K562 (cell line): ENCODE measurements around the gene HDAC10. TPM values are rescaled to one million over a fixed set of nuclear protein-coding genes. Genes with fewer than 3 reads are reported as not detected.

Experiments
- ARID1B ChIP-seq: fragments of 450-650 bp; IDR thresholded peaks from 2 replicates; pipeline ENCODE4 v1.6.1; 2016; ENCODE audit warnings: antibody characterized with exemption, mild to moderate bottlenecking, inconsistent platforms
- BACH1 ChIP-seq: fragments of 200-800 bp; sonication (Bioruptor generic); IDR thresholded peaks from 2 replicates; pipeline ENCODE4 v1.6.1; 2016; ENCODE audit warnings: missing genetic modification characterization, missing compliant biosample characterization
- HDGF ChIP-seq: fragments of 450-650 bp; IDR thresholded peaks from 2 replicates; pipeline ENCODE4 v1.6.1; 2016
- ID3 ChIP-seq, 2 experiments: fragments of 250-450 bp in 1 of 2; fragments of 450-650 bp in 1 of 2; sonication (Bioruptor Pico) in 1 of 2; IDR thresholded peaks; 2 replicates each; pipeline versions ENCODE4 v1.6.1 to v1.8.0; 2016 to 2021; ENCODE audit warnings: mild to moderate bottlenecking in 2 of 2, moderate library complexity in 2 of 2, missing compliant biosample characterization in 1 of 2, missing genetic modification characterization in 1 of 2
- KDM1A ChIP-seq, 2 experiments: fragments of 450-650 bp; IDR thresholded peaks; 2 replicates each; pipeline ENCODE4 v1.6.1; 2016; ENCODE audit warnings: mild to moderate bottlenecking in 2 of 2
- MAZ ChIP-seq, 2 experiments: fragments of 450-650 bp in 1 of 2; sonication (generic) in 1 of 2; formaldehyde crosslinking; IDR thresholded peaks in 1 of 2; conservative IDR thresholded peaks in 1 of 2; 2 replicates each; pipeline versions ENCODE4 v1.4.0 to v1.5.0; 2020; ENCODE audit warnings: mild to moderate bottlenecking in 1 of 2, missing genetic modification reagents in 1 of 2
- MEF2D ChIP-seq: conservative IDR thresholded peaks from 2 replicates; pipeline ENCODE4 v1.6.1; 2016; ENCODE audit warnings: low read depth, missing genetic modification characterization, missing compliant biosample characterization
- MXI1 ChIP-seq: IDR thresholded peaks from 2 replicates; pipeline ENCODE4 v1.6.1; 2011; ENCODE audit warnings: low read depth, mild to moderate bottlenecking, improper control_type of control experiment, low read length
- NBN ChIP-seq: fragments of 450-650 bp; IDR thresholded peaks from 2 replicates; pipeline ENCODE4 v1.6.1; 2016; ENCODE audit warnings: low read depth, mild to moderate bottlenecking
- NFXL1 ChIP-seq: fragments of 450-650 bp; formaldehyde crosslinking; IDR thresholded peaks from 2 replicates; pipeline ENCODE4 v1.4.0; 2021; ENCODE audit warnings: mild to moderate bottlenecking
- PTBP1 ChIP-seq: fragments of 200-400 bp; formaldehyde crosslinking; IDR thresholded peaks from 2 replicates; pipeline ENCODE4 v1.6.1; 2017; ENCODE audit warnings: low read depth, low read length
- SMAD2 ChIP-seq: fragments of 150-350 bp; IDR thresholded peaks from 2 replicates; pipeline ENCODE4 v1.6.1; 2014; ENCODE audit warnings: low read depth, mild to moderate bottlenecking, low read length
- SRF ChIP-seq, 2 experiments: fragments of 250-450, 450-650 bp in 1 of 2; sonication (Bioruptor Pico) in 1 of 2; sonication (generic) in 1 of 2; formaldehyde crosslinking; IDR thresholded peaks; 2 replicates each; pipeline versions ENCODE4 v1.5.0 to v1.5.1; 2020 to 2022; ENCODE audit warnings: mild to moderate bottlenecking in 1 of 2, missing genetic modification reagents in 1 of 2
- VEZF1 ChIP-seq: fragments of 200-800 bp; sonication (Bioruptor generic); IDR thresholded peaks from 2 replicates; pipeline ENCODE4 v1.6.1; 2017; ENCODE audit warnings: missing genetic modification characterization, missing compliant biosample characterization
- XRCC3 ChIP-seq: fragments of 450-650 bp; IDR thresholded peaks from 2 replicates; pipeline ENCODE4 v1.6.1; 2017; ENCODE audit warnings: mild to moderate bottlenecking, moderate library complexity
- ZBTB1 ChIP-seq: sonication (generic); formaldehyde crosslinking; IDR thresholded peaks from 2 replicates; pipeline ENCODE4 v1.8.1; 2023; ENCODE audit warnings: missing genetic modification reagents, low read depth, mild to moderate bottlenecking, borderline replicate concordance
- ZNF224 ChIP-seq: sonication (generic); formaldehyde crosslinking; IDR thresholded peaks from 2 replicates; pipeline ENCODE4 v1.8.0; 2022; ENCODE audit warnings: mild to moderate bottlenecking, missing genetic modification reagents
- ZNF3 ChIP-seq: fragments of 250-450 bp; sonication (Bioruptor Pico); IDR thresholded peaks from 2 replicates; pipeline ENCODE4 v1.5.0; 2021; ENCODE audit warnings: mild to moderate bottlenecking, moderate library complexity
- ZNF445 ChIP-seq: fragments of 250-450 bp; sonication (Bioruptor Pico); IDR thresholded peaks from 2 replicates; pipeline ENCODE4 v1.4.0; 2020; ENCODE audit warnings: low read depth, mild to moderate bottlenecking, moderate library complexity
- ZNF507 ChIP-seq: conservative IDR thresholded peaks from 2 replicates; pipeline ENCODE4 v1.6.1; 2017; ENCODE audit warnings: missing genetic modification characterization, missing compliant biosample characterization
- ZNF551 ChIP-seq: fragments of 250-450 bp; sonication (Bioruptor Pico); IDR thresholded peaks from 2 replicates; pipeline ENCODE4 v1.5.0; 2021; ENCODE audit warnings: mild to moderate bottlenecking, moderate library complexity
- polyA plus RNA-seq, 8 experiments: library from polyadenylated mRNA; depleted of rRNA in 4 of 8; stranded (reverse) in 5 of 8; unstranded in 3 of 8; fragments of >200 nt; fragmentation: Nextera tagmentation in 2 of 8; fragmentation: Illumina TruSeq in 1 of 8; extraction: Ambion mirVana in 2 of 8; extraction: Trizol in 1 of 8; gene quantifications; 2 replicates each; pipeline versions ENCODE4 v1.2.1 to v1.2.3, GENCODE V29; 2011 to 2014; ENCODE audit warnings: inconsistent platforms in 1 of 8, missing spikeins in 1 of 8
- total RNA-seq, 7 experiments: library from RNA; depleted of rRNA in 6 of 7; stranded (reverse); fragments of >200 nt in 6 of 7; fragmentation: Illumina TruSeq in 2 of 7; extraction: Trizol in 2 of 7; gene quantifications; 2 replicates each; pipeline versions ENCODE4 v1.2.1 to v1.2.3, GENCODE V29; 2011 to 2021; ENCODE audit warnings: low replicate concordance in 1 of 7
- TF ChIP-seq, protein P1 (sequence below): fragments of 450-650 bp; IDR thresholded peaks from one replicate; pipeline ENCODE4 v1.6.1; 2018; ENCODE audit warnings: mild to moderate bottlenecking, moderate library complexity; ENCODE audit not compliant: partially characterized antibody
- TF ChIP-seq, protein P2 (sequence below): sonication (generic); formaldehyde crosslinking; IDR thresholded peaks from 2 replicates; pipeline ENCODE4 v1.8.0; 2022; ENCODE audit warnings: missing genetic modification reagents, mild to moderate bottlenecking, moderate library complexity, borderline replicate concordance
- TF ChIP-seq, protein P3 (sequence below): sonication (generic); formaldehyde crosslinking; IDR thresholded peaks from 2 replicates; pipeline ENCODE4 v1.8.1; 2022; ENCODE audit warnings: missing genetic modification reagents

HDAC10 gene
- total and polyA plus RNA-seq, 9 of the 15 experiments (the other 6 are each of a cell fraction or from before 2014, with no cell fraction given): 0.10 to 44.2 (median 6.5) TPM

DNA sequence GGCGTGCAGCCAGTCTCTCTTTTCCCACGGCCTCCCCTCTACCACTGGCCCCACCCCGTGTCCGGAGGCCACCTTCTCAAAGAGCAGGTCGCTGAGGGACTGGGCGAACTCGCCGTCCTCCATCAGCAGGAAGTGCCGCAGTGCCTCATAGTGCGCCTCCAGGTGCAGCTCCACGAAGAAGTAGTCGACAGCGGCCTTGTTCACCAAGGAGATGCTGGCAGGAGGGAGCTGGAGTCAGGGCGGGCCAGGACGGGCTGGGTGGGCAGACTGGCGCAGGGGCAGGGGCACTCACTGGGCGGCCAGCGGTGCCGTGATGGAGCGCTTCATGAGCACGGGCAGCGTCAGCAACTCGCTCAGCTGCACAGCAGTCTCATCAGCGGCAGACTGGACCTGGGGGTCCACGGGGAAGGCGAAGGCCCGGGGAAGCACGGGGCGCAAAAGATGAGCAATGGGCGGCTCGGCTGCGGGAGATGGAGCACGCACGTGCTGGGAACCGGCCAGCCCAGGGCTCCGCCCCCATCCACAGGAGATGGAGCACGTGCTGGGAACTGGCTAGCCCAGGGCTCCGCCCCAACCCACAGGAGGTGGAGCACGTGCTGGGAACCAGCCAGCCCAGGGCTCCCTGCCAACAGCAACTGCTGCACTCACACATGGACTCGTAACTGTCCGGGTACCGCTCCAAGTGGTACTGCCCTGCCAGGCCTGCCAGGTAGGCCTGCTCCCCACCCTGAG is 31.9 kb downstream of the HDAC10 start (continued):
- TF ChIP-seq ID3 (CRISPR knock-in tag; IDR thresholded peaks at IDR 0.05) (no peak), ID3 (tag; IDR thresholded peaks at IDR 0.05) (no peak), ZNF445 (CRISPR knock-in tag) (no peak), ZNF507 (tag) (no peak), ZBTB1 (CRISPR knock-in tag) (no peak), SRF (CRISPR knock-in tag; IDR thresholded peaks at IDR 0.05) (no peak), ARID1B (no peak), NBN (no peak), NFXL1 (CRISPR knock-in tag) (no peak), XRCC3 (no peak), BACH1 (tag) (no peak), SMAD2 (no peak), MEF2D (tag) (no peak), HDGF (no peak), ZNF3 (CRISPR knock-in tag) (no peak), PTBP1 (no peak), VEZF1 (CRISPR knock-in tag) (no peak), MXI1 (peak; percentile 80), KDM1A (IDR thresholded peaks at IDR 0.05) (no peak), ZNF224 (CRISPR knock-in tag) (no peak), ZNF551 (CRISPR knock-in tag) (no peak), MAZ (CRISPR knock-in tag; conservative IDR thresholded peaks at IDR 0.05 in 1 of 2, IDR thresholded peaks at IDR 0.05 in 1 of 2) (no peak)
- TF ChIP-seq, protein P1, sequence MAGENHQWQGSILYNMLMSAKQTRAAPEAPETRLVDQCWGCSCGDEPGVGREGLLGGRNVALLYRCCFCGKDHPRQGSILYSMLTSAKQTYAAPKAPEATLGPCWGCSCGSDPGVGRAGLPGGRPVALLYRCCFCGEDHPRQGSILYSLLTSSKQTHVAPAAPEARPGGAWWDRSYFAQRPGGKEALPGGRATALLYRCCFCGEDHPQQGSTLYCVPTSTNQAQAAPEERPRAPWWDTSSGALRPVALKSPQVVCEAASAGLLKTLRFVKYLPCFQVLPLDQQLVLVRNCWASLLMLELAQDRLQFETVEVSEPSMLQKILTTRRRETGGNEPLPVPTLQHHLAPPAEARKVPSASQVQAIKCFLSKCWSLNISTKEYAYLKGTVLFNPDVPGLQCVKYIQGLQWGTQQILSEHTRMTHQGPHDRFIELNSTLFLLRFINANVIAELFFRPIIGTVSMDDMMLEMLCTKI: no peak
- TF ChIP-seq, protein P2, sequence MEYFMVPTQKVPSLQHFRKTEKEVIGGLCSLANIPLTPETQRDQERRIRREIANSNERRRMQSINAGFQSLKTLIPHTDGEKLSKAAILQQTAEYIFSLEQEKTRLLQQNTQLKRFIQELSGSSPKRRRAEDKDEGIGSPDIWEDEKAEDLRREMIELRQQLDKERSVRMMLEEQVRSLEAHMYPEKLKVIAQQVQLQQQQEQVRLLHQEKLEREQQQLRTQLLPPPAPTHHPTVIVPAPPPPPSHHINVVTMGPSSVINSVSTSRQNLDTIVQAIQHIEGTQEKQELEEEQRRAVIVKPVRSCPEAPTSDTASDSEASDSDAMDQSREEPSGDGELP (CRISPR knock-in tag): peak; percentile 32; the same call in 1 of the 2 replicates
- TF ChIP-seq, protein P3, sequence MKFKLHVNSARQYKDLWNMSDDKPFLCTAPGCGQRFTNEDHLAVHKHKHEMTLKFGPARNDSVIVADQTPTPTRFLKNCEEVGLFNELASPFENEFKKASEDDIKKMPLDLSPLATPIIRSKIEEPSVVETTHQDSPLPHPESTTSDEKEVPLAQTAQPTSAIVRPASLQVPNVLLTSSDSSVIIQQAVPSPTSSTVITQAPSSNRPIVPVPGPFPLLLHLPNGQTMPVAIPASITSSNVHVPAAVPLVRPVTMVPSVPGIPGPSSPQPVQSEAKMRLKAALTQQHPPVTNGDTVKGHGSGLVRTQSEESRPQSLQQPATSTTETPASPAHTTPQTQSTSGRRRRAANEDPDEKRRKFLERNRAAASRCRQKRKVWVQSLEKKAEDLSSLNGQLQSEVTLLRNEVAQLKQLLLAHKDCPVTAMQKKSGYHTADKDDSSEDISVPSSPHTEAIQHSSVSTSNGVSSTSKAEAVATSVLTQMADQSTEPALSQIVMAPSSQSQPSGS: no peak
